HCEC 1CT (cell line): ENCODE data around the gene CENPL.
A peak's percentile ranks its signal among the peaks of the same experiment; 100 is the strongest.
"Not testable (repeated sequence)": the region's sequence is repeated elsewhere in the genome, so short reads cannot be mapped to it uniquely, and the experiment has no call there.

Experiments used
- DNase-seq: peaks from one replicate; pipeline ENCODE4 v3.0.0-alpha.2; 2017

The CENPL gene

DNA sequence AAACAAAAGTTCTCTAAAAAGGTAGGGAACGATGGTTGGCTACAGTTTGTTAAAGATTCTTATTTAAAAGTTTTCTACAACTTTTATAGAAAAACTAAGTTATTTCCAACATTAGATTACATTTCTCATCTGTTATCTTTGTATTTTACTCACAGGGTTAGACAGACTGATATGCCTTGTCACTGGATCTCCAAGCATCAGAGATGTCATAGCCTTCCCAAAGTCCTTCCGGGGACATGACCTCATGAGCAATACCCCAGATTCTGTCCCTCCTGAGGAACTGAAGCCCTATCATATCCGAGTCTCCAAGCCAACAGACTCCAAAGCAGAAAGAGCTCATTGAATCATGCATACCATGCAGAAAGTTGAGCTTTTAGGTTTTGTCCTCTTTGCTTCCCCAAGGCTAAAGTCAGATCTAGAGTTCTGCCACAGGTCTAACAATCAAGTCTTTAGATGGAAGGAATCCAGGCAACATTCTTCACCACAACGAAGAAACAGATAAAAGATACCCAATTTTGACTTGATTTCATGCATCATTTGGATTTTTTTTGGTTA is 32.8 kb upstream of the CENPL start:
- no peak for DNase-seq

DNA sequence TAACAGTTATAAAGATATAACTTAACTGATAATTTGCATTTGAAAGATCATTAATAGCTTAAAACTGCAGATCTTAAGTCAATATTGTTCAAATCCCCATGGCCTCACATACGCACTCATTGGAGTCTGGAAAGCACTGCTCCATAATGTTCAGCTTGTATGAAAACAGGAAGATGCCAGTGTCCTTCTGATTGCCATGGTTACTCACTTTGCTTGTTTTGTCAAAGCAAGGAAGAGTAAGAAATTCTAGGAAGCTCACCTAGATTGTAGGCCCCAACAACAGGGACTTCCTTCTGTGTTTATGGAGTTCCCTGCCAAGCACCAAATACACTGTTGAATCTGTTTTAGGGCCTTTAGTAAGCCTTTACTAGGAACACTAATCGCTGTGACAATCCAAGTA is 32.2 kb upstream of the CENPL start:
- no peak for DNase-seq

DNA sequence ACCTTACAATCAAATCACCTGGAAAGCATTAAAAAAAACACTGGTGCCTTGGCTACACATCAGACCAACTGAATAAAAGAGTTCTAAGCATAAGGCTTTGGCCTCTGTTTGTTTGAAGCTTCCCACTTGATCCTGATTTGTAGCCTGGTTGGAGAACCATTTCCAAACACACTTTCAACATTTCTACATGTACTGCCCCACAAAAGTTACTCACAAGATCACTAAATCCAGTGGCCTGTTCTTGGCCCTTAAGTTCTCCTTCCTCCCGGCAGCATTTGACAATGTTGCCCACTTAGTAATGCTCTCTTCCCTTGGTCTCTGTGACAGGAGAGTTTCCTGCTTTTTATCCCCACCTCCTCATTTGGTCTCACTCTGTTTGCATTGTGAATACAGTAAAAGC is 31.3 kb upstream of the CENPL start:
- no peak for DNase-seq

DNA sequence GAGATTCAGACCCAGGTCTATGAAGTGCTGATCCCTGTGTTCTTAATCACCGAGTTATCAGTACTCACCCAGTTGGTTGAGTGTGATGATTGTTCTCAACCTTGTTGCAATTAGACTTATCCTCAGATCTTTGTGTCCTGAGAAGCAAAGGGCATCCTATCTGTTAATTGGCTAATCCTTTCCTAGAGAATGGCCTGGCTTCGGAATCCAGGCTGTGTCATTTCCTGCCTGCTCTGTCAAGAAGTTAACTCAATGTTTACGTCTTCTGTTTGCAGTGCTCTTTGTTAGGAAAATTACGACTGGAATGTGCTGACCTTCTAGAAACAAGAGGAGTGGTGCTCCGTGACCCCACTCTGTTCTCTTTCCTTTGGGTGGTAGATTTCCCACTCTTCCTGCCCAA is 28.4 kb upstream of the CENPL start:
- DNase-seq = peak; percentile 71

GRCh38 chr1:173852105-173852504 is 27.4 kb upstream of the CENPL start:
- DNase-seq = peak; percentile 61

DNA sequence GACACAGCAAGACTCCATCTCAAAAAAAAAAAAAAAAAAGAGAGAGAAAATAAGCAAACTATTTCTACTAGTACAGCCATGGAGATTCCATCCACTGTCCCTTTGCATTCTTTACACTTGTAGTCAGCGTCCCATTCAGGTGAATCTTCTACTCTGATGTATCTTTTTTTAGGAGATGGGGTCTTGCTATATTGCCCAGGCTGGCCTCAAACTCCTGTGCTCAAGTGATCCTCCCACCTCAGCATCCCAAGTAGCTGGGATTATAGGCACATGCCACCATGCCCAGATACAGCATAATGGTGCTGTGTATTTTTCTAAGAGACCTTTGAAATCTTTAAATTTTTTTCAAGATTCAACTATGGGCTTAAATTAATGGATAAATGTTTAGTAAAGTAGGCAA is 8.1 kb upstream of the CENPL start:
- DNase-seq = no peak

DNA sequence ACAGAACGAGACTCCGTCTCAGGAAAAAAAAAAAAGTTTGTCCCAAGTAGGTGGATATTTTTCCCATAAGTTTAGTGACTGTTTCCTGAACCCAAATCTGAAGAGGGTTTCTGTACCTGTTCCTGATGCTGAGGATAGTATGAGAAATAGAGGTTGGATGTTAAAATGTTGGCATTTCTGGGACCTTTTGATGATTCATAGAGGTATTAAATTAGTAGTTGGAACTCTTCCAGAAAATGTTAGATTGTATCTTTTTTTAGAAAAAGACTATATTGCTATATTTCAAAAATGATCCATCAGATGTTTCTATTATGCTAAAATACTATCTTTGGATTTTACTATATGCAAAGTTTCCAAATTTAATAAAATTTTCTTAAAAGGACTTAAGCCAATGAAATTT is 2.9 kb upstream of the CENPL start:
- DNase-seq = no peak

- no peak for DNase-seq
These were observed 835 bp downstream of the CENPL start for GRCh38 chr1:173823781-173824314.

GRCh38 chr1:173821680-173822079 is 3.0 kb downstream of the CENPL start:
- no peak for DNase-seq

DNA sequence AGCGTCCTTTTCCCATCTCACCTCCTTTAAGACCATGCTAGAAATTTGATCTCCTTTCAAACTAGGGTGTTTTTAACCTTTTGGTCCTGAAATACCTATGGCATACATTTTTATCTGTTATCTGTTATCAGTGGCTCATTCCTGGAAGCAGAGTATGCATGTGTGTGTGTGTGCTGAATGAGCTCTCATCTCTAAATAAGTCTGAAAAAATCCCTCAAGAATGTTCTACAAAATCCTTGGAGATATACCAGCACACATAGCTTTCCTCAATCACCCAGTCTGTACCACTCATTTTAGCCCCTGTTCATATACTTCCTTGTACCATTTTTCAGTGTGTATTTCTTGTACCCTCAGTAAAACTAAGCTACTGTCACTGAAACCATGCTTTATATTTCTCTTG is 6.2 kb downstream of the CENPL start:
- DNase-seq = no peak

DNA sequence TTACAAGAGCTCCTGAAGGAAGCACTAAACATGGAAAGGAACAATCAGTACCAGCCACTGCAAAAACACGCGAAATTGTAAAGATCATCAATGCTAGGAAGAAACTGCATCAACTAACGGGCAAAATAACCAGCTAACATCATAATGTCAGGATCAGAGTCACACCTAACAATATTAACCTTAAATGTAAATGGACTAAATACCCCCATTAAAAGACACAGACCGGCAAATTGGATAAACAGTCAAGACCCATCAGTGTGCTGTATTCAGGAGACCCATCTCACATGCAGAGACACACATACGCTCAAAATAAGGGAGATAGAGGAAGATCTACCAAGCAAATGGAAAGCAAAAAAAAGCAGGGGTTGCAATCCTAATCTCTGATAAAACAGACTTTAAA is 11.0 kb downstream of the CENPL start:
- not testable (repeated sequence) for DNase-seq

GRCh38 chr1:173802961-173803360 is 21.7 kb downstream of the CENPL start:
- DNase-seq = no peak

DNA sequence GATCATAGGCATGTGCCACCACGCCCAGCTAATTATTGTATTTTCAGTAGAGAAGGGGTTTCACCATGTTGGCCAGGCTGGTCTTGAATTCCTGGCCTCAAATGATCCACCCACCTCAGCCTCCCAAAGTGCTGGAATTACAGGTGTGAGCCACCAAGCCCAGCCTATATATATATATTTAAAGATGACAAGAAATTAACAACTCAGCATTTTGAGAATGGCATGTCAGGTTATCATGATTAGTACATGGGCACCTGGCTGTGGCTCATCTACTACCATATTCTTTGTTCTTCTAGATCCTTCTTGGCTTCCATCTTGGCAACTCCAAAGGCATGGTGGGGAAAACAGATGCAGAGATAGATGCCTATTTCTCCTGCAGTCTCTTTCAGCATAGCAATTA is 24.7 kb downstream of the CENPL start:
- not testable (repeated sequence) for DNase-seq

DNA sequence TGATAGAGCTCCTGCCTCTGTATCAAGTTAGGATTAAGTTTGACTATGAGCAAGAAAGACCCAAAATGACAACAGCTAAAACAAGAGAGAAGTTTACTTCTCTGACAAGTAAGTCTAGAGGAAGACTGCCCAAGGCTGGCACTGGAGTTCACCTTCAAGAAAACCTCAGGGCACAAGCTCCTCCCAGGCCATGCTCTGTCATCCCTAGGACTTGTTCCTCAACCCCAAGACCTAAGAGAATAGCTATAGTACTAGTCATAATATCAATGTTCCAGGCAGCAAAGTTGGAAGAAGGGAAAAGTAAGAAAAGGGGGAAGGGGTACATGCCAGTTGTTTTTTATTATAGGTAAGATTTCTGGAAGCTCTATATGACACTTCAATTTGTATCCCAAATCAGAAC is 26.6 kb downstream of the CENPL start:
- DNase-seq = no peak

DNA sequence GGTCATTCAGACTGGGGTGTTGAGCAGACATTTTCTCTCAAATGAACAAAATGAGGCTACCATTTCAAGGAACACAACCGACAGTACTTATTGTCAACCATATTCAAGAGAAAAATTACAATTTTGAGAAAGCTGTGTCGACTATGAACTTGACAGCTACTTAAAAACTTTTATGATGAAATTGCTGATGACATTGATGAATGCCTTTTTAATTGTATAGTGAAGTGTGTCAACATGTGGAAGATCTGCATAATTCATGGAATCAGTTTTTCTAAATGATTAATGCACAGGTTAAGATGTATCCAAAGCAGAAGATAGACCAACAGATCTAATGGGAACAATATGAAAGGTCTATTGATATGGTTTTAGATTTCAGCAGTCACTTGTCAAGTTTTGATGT is 34.8 kb downstream of the CENPL start:
- DNase-seq = no peak

GRCh38 chr1:173784997-173785396 is 39.7 kb downstream of the CENPL start:
- no peak for DNase-seq

DNA sequence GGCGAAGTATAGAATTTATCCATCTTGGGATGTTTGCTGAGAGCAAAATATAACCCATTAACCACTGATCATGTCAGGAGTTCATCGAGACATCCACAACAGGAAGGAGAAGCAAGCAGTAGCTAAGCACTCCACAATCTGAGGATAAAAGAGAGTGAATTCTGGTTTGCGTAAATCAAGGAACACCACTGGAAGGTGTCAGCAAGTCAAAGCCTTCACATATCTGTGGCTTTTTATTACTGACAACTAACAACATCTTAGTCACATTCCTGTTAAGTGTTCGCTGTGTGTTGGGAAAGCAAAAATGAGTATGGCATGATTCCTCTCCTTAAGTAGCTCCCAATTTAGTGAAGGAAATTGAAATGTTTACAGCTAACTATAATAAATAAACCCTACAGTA is 44.7 kb downstream of the CENPL start:
- no peak for DNase-seq

GRCh38 chr1:173775578-173776226 is 49.0 kb downstream of the CENPL start:
- DNase-seq = no peak

GRCh38 chr1:173771560-173771959 is 53.1 kb downstream of the CENPL start:
- DNase-seq = no peak

GRCh38 chr1:173770330-173770729 is 54.4 kb downstream of the CENPL start:
- not testable (repeated sequence) for DNase-seq

- no peak for DNase-seq
These were observed 55.9 kb downstream of the CENPL start for GRCh38 chr1:173768827-173769226.

DNA sequence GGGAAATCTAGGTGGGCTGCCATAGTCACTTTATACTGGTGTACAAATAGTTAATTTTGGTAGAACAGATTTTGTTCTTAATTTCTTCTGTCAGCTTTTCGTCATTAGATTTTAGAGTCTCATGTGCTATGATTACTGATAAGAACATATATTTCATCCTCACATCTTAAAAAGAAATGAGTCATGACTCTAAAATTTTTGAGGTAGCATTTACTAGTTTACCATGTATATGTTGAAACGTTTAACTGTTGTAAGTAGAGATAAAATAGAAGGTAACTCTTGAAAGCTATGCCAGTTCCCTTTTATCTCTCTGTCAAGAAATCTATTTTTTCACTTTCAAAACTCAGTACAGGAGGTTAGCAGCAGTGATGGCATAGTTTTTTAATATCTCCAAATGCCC is 56.5 kb downstream of the CENPL start:
- DNase-seq = no peak

DNA sequence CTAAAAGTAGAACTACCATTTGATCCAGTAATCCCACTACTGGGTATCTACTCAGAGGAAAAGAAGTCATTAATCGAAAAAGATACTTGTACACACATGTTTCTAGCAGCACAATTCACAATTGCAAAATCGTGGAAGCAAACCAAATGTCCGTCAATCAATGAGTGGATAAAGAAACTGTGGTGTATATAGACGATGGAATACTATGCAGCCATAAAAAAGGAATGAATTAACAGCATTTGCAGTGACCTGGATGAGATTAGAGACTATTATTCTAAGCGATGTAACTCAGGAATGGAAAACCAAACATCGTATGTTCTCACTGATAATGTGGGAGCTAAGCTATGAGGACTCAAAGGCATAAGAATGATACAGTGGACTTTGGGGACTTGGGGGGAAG is 60.4 kb downstream of the CENPL start:
- DNase-seq = not testable (repeated sequence)

DNA sequence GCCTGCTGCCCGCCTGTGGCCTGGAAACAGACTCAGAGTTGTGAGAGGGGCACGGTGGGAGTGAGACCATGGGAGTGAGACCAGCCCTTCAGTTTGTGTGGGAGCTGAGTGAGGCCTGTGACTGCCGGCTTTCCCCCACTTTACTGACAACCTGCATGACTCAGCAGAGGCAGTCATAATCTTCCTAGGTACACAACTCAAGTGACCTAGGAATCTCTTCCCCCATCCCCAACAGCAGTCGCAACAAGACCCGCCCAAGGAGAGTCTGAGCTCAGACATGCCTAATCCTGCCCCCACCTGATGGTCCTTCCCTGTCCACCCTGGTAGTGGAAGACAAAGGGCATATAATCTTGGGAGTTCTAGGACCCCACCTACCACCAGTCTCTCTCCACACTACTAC is 65.7 kb downstream of the CENPL start:
- no peak for DNase-seq

DNA sequence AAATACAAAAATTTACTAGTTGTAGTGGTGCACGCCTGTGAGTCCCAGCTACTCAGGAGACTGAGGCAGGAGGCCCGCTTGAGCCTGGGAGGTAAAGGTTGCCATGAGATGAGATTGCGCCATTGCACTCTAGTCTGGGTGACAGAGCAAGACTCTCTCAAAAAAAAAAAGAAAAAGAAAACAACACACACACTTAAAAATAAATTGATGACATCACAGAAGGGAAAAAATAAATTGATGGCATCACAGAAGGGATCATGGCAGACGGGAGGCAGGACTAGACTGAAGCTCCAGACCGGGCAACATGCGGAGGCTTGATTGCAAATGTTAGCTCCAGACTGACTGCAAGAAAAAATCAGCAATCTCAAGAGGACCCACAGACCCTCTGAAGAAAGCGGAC is 66.6 kb downstream of the CENPL start:
- DNase-seq = no peak
